NCI-H1930 (cell line): ENCODE results near the gene SYTL1.
A peak's percentile ranks its signal among the peaks of the same experiment; 100 is the strongest.

ENCODE experiments used
- DNase-seq, 2 experiments: peaks; one replicate each; lab custom pipeline; 2025; lab: John Stamatoyannopoulos, UW

The SYTL1 gene

DNA sequence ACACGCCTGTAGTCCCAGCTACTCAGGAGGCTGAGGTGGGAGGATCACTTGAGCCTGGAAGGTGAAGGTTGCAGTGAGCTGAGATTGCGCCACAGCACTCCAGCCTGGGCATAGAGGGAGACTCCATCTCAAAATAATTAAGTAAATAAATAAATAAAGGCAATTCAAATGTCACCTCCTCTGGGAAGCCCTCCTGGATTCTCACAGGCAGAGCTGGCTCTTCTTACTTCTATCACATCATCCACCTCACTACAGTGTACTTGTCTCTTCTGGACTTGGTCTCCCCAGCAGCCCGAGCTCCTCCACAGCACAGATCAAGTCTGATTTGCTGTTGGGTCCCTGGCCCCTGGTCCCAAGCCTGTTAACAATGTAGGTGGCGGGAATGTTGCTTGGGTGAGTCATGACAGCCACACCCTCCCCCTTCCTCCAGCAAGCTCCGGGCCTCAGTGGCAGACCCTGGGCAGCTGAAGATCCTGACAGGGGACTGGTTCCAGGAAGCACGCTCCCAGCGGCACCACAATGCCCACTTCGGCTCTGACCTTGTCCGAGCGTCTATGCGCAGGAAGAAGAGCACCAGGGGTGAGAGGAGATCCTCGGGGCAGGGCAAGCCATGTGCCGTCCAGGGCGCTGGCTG, 5.3 kb downstream of the SYTL1 start:
- DNase-seq: no peak

DNA sequence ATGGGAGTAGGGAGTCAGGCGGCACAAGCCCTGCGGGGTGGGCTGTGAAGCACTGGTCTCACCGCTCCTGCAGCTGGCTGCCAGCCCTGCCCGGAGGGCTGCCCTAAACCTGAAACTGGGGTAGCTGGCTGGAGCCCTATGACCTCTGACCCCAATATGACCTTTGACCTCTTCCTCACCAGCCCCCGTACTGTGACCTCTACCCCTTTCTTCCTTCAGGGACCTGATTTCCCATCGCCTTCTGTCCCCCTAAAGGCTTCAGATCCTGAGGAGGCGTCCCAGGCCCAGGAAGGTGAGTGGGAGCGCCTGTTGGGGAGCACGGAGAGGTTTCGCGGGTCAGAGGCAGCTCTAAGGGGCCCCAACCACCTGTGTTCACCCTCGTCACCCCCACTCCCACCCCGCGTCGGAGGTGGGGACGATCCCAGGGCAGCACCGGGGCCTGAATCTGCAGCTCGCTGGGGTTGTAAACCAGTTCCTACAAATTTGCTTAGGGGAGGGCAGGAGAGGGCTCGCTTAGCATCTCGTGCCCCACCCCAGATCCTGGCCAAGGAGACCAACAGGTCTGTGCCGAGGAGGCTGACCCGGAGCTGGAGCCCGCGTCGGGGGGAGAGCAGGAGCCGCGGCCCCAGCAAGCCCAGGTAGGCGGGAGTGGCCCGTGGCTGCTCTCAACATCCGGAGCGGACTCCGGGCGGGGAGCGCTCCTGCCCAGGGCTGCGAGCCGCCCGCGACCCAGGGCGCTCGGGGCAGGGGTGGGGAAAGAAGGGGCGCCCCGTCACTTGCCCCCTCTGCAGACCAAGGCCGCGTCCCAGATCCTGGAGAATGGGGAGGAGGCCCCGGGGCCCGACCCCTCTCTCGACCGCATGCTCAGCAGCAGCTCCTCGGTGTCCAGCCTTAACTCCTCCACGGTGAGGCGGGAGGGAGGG, 7.3 kb downstream of the SYTL1 start:
- peak in 1 of 2 experiments; percentile 46 for DNase-seq

DNA sequence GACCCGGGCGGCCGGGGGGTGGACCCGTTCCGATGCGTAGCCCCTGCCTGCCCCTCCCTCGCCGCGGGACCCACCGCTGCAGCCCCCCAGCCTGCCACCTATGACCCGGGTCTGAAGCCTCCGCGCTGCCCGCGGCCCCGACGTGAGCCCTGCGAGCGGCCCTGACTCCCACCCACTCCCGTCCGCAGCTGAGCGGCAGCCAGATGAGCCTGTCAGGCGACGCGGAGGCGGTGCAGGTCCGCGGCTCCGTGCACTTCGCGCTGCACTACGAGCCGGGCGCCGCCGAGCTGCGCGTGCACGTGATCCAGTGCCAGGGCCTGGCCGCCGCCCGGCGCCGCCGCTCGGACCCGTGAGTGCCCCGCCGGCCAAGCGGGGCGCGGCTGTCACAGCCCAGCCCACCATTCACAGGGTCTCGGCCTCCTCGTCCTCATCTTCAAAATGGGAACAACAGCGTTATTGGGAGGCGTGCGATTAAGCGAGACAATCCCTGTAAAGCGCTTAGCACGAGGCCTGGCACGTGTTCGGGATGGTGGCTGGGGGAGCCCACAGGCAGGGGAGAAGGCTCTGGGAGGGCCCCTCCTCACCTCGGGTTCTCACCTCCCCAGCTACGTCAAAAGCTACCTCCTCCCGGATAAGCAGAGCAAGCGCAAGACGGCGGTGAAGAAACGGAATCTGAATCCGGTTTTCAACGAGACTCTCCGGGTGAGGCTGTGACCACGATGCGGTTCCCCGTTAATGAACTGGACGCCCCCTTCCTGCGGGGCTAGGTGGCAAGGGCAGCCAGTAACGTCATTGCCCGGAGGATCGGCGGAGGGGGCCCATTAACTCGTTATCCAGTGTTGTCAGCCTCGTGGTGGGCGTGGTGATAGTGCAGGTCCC, 8.2 kb downstream of the SYTL1 start:
- DNase-seq: peak; percentile 42 to 63

DNA sequence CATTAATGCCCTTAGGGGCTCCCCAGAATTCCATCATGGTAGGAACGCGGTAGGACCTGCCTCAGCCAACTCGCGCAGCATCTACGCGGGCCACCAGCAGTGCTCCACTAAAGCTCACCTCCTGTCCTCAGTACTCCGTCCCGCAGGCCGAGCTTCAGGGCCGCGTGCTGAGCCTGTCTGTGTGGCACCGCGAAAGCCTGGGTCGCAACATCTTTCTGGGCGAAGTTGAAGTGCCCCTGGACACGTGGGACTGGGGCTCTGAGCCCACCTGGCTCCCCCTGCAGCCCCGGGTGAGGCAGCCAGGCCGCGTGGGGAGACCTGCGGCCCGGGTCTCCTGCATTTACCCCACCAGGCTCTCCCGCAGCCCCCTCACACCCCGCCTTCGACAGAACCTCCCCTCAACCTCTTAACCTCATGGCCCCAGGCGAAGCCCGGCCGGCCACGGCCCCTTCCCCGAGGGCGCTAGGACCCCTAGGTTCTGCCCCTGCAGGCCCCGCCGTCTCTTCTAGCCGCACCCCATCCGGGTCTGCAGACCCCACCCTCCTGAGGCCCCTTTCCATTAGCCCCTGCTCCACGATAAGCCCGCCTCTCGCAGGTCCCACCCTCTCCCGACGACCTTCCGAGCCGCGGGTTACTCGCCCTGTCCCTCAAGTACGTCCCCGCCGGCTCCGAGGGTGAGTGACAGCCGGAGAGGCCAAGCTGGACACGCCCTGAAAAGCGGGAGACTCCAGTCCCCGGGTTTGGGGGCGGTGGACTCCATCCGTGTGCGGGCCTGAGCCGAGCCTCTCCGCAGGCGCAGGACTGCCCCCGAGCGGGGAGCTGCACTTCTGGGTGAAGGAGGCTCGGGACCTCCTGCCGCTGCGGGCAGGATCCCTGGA, 9.1 kb downstream of the SYTL1 start:
- DNase-seq: no peak

DNA sequence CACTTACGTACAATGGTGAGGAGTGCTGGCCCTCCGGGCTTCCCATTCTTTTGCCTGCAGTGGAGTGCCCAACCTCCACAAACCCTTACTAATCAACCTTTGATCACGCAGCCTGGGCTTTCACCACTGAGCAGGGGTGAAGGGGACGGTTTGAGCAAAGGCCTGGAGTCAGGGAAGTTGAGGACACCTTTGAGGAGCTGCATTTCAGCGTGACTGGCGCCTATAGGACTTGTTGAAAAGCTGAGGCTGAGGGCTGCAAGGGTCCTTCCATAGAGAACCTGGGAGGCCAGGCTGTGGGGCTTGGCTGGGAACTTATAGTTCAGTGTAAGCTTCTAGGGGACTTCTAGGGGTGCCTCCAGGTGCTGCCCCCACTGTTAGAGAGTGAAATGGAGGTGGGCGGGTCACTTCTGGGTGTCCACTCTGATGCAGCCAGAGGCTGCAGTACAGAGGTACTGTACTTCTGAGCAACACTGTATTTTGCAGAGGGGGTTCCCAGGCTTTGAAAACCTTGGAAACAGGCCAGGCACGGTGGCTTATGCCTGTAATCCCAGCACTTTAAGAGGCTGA, 9.8 kb downstream of the SYTL1 start:
- no peak for DNase-seq

DNA sequence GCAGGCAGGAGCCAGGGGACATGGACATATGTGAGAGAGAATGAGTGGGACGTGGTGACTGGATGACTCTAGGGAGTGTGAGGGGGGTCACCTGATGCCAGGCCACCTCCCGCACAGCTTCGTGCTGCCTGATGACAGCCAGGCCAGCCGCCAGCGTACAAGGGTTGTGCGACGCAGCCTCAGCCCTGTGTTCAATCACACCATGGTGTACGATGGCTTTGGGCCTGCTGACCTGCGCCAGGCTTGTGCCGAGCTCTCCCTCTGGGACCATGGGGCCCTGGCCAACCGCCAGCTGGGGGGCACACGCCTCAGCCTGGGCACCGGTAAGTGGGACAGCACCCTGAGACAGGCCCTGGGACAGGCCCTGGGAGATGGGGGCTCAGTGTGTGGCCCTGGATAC, 11.3 kb downstream of the SYTL1 start:
- DNase-seq: no peak

DNA sequence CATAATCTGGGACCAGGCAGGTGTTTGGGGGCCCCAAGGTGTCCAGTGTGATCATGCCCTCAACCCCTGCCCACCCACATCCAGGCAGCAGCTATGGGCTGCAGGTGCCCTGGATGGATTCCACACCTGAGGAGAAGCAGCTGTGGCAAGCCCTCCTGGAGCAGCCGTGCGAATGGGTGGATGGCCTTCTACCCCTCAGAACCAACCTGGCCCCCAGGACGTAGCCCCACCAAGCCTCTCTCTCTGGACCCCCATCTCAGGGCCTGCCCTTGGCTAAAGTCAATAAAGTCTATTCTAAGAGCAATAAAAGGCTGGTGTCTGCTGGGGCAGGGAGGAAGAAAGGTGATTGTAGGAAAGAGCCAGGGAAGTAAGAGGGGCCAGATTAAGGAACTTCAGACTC, 11.8 kb downstream of the SYTL1 start:
- DNase-seq: no peak

DNA sequence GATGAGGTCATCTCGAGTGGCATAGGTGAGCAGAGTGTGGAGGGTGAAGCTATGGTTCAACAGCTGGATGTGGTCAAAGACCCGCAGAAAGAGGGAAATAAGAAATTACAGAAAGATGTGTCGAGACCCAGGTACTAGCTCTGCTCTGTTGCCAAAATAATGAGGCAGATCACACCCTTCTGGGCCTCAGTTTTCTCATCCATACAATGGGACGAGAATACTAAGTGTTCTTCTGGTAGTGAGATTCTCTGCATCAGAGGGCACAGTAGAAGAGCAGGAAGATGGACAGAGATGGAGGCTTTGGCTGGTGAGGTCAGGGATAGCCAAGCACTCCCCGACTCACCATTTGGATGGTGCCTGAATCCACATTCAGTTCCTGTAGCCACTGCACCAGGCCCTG, 13.9 kb downstream of the SYTL1 start:
- no peak for DNase-seq

DNA sequence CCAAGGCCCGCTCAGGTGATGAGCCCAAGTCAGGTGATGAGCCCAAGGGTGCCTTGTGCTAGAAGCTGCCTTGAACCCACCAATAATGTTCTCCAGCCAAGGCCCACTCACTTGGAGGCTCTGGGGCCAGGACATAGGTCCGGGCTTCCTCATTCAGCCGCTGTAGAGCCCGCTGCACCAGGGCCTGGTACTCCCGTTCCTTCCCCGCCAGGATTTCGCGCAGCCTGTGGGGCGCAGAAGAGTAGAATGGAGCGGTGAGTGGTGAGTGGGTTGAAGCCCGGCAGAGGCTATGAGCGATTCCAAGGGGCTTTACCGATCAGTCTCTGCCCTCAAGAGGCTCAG, 14.4 kb downstream of the SYTL1 start:
- DNase-seq: no peak

DNA sequence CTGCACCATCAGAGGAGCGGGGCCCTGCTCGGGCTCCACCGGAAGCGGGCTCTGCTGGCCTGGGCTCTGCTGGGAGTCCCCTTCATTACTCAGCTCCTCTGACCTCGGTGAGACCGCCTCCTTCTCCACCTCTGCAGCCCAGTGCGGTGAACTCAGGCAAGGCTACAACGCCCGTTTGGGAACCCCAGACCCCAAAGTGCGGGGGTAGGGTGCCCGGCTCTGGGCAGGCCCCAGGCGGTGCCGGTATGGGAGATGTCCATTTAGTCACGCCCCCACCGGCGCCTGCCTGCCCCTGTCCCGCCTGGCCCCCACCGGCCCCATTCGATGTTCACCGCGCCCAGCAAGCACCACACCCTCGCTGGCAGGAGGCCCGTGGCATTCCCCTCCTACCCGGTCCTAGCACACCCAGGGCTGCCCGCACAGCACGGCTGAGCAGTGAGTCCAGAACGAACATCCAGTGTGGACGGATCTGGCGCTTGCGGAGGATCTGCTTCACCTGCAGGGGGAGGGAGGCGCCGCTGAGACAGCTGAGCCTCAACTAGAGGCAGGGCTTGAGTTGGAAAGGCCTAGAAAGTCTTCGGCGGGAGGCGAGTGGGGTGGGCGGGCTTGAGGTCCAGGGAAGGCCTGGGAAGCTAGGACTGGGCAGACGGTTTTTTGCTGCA, 14.9 kb downstream of the SYTL1 start:
- DNase-seq: no peak

DNA sequence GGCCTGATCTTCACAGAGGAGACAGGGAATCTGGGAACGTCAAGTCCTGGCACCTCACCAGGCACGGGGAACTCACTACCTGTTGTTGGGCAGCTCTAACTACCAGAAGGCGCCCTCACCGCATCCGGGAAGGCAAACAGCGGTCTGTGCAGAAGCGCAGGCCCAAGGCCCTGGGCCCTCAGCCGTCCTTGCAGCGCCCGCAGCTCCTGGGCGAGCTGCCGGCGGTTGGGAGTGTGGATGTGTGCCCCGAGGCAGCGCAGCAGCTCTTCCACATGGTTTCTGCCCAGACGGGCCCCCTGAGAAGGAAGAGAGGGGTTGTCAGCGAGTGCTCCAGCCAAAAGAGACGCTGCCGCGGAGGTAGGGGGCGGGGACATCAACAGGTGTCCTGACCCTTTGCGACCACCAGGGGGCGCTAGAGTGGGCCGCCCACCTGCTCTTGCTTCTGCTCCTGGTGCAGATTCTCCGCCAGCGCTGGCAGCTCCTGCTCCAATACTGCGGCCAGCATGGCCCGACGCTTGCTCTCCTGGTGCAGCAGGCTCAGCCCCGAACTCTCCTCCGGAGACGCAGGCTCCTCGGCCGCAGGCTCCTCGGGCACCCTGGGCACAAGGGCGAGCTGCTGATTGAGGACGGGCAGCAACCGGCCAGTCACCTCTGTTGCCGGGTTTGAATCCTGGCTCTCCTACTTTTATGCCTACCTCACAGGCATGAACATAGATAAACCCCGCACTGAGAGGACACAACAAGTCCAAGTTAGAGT, 15.6 kb downstream of the SYTL1 start:
- DNase-seq: peak; percentile 27 to 59

DNA sequence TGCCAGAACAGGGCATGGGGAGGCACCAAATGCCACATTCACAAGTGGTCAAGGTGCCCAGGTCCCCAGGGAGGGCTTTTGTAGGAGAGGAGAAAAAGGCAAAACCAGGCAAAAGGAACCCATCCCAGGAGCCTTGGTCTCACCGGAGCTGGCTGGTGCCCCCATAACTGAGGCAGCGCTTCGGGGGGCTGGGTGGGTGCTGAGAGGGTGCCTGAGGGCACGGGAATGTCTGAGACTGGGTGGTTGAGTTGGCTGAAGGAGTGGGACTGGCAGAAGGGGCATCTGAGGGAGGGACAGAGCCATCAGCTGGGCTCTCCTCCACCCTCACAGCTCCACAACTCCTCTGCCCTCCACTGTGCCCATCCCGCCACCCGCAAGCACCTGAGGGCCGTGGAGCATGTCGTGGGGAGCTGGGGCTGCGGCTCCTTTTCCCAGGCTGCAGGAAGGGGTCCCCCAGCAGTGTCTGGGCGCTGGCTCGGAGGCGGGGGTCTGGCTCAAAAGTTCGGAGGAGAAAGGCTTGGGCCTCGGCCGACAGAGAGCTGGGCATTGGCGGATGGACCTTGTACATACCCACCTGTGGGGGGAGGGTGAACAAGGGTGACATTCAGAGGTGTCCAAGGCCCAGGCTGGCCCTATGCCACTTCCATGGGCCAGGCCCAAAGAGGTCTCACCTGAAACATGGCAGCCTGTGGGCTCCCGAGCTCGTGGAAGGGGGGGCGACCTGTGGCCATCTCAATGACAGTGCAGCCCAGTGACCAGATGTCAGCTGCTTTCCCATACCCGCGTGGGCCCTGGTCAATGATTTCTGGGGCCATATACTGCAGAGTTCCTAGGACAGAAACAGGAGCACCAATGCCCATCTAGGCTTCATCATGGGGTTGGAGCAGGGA, 16.5 kb downstream of the SYTL1 start:
- no peak for DNase-seq

DNA sequence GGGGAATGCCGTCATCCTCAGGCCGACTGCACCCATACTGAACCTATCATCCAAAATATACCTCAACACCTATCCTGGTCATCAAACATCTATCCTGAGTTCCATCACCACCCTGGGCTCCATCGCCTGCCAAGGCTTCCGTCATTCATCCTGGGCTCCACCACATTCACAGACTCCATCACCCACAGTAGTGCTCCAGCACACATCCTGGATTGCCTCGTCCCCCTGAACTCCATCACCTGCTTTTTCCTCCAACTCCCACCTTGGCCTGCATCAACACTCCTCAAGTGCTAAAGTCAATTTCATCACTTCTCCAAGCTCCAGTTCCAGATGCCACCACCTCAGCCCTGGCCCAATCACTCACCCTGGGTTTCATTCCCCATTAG, 17.1 kb downstream of the SYTL1 start:
- no peak for DNase-seq

DNA sequence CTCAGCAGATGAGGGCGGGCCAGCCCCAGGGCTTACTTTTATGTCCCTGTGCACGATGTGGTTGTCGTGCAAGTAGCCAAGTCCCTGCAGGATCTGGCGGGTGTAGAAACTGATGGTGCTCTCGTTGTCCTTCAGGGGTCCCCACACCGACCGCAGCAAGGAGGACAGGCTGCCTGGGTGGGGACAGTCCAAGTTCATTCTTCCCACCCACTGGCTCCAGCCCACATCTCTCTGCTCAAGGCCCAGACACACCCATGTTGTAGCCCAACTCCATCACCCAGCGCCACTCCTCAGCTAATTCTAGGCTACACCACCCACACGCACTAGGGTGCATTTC, 18.0 kb downstream of the SYTL1 start:
- no peak for DNase-seq

DNA sequence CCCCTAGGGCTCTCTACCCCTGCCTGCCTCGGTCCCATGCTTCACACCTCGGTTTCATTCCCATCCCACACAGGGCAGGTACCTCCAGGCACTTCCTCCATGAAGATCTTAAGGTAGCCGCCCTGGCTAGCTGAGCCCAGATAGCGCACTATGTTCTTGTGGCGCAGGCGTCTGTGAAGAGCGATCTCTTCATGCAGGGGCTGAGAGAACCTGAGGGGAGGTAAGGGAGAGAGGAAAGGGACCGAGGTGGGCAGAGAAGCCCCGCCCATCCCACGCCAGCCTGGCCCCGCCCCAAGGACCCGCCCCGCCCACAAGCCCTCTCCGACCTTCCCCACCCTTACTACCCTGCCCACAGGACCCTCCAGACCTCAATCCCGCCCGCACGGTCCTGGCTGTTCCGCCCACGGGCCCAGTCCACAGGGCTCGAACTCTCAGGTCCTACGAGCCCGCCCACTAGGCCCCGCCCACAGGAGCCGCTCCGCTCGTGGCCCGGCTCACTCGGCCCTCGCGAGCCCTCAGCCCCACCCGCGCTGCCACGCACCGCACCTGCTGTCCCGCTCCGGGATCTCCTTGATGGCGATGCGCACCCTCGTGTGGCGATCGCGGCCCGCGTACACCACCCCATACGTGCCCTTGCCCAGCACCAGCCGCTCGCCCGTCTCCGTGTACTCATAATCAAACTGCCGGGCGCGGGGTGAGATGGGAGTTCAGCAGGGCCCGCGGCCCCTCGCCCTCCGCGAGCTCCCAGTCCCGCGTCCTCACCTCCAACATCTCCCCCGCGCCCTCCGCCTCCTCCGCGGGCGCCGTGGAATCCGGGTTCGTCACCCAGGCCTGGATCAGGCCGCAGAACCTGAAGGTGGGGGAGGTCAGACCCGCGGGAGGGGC, 18.6 kb downstream of the SYTL1 start:
- no peak for DNase-seq

DNA sequence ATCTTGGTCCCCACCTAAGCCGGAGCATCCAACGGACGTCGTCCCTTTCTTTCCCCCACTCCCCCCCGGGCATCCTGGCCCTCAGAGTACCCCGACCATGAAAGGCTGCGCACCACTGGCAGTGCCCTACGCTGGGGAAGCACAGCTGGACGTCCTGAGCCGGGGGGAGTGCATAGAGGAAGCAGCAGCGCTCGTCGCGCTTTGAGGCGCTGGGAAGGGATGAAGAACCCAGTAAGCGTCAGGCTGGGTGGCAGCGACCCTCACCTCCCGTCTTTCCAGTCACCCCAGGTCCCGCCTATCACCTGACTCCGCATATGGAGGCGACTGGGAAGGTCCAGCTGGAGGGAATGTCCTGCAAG, 19.2 kb downstream of the SYTL1 start:
- no peak for DNase-seq

DNA sequence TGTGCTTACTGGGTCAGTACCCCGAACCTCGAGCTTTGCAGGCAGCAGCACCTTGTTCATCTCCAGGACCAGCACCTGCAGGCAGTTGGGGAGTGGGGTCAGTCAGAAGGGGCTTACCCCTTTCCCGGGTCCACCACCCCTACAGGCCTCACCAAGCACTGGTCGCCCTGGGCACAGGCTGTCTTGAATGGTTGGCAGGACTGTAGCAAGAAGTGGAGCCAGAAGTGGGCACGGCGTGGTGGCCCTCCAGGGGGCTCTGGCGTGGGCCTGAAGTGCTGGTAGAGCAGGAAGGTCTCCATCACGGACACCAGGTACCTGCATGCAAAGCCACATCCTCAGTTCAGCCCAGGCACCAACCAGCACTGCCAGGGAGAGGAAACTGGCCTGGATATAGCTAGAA, 19.7 kb downstream of the SYTL1 start:
- DNase-seq: no peak
